ENCODE results near the gene RAD23A.

- TF ChIP-seq CTCF (conservative IDR thresholded peaks at IDR 0.05; ENCODE audit: low read depth, low read length) (no peak), NFE2L2 (IDR thresholded peaks at IDR 0.05; ENCODE audit: low read depth, low read length) (no peak), RAD21 (IDR thresholded peaks at IDR 0.05; ENCODE audit: low read length) (no peak), RCOR1 (IDR thresholded peaks at IDR 0.05; ENCODE audit: insufficient replicate concordance, low read length) (no peak), POLR2A (IDR thresholded peaks at IDR 0.05; ENCODE audit: low read depth, low read length) (no peak), USF2 (IDR thresholded peaks at IDR 0.05; ENCODE audit: low read depth, low read length) (no peak), MAZ (IDR thresholded peaks at IDR 0.05; ENCODE audit: borderline replicate concordance, low read depth, low read length) (no peak), CEBPB (IDR thresholded peaks at IDR 0.05; ENCODE audit: low read depth, low read length) (no peak), ELK1 (IDR thresholded peaks at IDR 0.05; ENCODE audit: borderline replicate concordance, low read depth, low read length) (no peak), SMC3 (IDR thresholded peaks at IDR 0.05; ENCODE audit: low read depth, low read length) (no peak), MAFK (IDR thresholded peaks at IDR 0.05; ENCODE audit: low read depth, low read length) (no peak), FOS (IDR thresholded peaks at IDR 0.05; ENCODE audit: low read depth, low read length) (no peak)
Observed at GRCh38 chr19:12990431-12990830, 44.8 kb downstream of the RAD23A start.

All from IMR-90 (cell line).